T-helper 1 cell (primary cell): ENCODE data around the gene TFE3.
A peak's percentile ranks its signal among the peaks of the same experiment; 100 is the strongest.

Experiments used
- DNase-seq, 5 donors: peaks; one replicate each; pipeline ENCODE4 v3.0.0-alpha.2; 2012 to 2020
- total RNA-seq, 4 donors: gene quantifications; one replicate each; lab custom pipeline; 2026; lab: John Stamatoyannopoulos, UW

The TFE3 gene
- total RNA-seq, result 45.6 to 54.3 (median 49.3) reads per million in 4 donors

DNA sequence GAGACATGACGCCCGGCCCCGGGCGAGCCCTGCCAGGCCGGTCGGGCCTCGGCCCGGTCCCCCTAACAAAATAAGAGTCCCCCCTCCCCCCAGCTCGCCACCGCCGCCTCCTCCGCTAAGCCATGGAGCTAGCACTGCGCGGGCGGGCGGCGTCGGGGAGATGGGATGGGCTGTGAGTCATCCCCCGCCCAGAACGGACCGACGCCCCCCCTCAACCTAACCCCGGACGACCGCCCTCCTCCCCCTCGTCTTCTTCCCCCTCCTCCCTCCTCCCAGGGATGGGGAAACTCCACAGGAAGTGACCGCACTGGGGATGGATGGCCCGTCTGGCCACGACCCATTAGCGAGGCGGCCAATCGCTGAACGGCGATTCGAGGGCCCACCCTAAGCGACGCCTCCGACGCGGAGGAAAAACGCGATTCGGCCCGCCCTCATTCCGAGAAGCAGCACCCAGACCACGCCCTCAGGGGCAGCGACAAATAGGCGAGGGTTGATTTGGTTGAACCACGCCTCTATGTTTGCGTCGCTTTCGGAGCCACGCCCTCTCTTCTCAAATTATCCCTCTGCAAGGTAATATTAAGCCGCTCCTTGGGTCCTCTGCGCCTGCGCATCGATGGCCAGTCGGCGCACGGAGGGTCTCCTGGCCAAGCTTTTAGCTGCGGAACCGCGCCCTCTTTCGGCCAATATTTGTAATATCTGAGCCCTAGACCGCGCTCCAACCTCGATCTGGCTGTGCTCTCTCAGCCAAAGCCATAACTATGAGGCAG, at the start of gene TFE3:
Gene TFE3 (minus strand): TSS at position 138 of the 767 bp plus-strand sequence. CDS start 131 bp downstream, at position 7.
- peak; percentile 91 to 98 (median 93) for DNase-seq

- no peak for DNase-seq
These were observed 46.4 kb upstream of the TFE3 start for GRCh38 chrX:49089553-49089952.

GRCh38 chrX:49082271-49082871, 39.2 kb upstream of the TFE3 start:
- DNase-seq, result no peak

GRCh38 chrX:49079489-49080428, 36.6 kb upstream of the TFE3 start, which contains the start of gene WDR45:
Gene WDR45, minus strand, starts transcription at chrX:49079887. Its CDS starts 1,792 bp downstream, at chrX:49078095.
- peak; percentile 42 to 78 (median 58) for DNase-seq

DNA sequence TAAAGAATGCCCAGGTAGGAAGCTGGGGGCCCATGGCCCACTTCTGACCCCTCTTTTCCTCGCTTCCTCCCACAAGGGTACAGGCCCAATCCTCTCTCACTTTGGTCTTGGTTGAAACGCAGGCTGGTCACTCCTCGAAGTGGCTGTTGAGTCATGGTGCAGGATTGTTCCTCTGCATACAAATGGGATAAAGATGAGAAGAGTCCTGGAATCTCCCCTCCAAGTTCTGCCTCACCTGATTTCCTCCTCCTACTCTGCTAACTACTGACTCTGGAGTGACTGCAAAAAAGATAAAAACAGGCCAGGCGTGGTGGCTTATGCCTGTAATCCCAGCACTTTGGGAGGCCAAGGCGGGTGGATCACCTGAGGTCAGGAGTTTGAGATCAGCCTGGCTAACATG, 34.8 kb upstream of the TFE3 start:
- no peak for DNase-seq

DNA sequence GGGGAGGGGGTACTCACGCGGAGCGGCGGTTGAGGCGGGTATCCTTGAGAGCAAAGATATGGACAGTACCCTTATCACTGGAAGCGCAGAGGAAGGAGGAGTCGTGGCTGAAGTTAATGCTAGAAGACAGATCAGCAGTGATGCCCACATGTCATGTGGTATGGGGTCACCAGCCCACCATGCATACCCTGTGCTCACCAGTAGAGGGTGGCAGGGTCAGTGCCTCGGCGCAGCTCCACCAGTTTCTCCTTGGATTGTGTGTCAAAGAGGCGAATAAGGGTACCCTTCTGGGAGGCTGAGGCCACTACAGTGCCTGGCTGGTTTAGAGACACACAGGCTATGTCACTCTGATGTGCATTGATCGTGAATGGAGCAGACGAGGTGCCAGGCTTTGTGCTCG, 32.2 kb upstream of the TFE3 start:
- DNase-seq, result no peak

GRCh38 chrX:49073601-49074575, 30.7 kb upstream of the TFE3 start, which contains the start of gene PRAF2:
Gene PRAF2, minus strand, starts transcription at chrX:49074002. Its CDS starts 15 bp downstream, at chrX:49073987.
- peak; percentile 78 to 92 (median 83) for DNase-seq

DNA sequence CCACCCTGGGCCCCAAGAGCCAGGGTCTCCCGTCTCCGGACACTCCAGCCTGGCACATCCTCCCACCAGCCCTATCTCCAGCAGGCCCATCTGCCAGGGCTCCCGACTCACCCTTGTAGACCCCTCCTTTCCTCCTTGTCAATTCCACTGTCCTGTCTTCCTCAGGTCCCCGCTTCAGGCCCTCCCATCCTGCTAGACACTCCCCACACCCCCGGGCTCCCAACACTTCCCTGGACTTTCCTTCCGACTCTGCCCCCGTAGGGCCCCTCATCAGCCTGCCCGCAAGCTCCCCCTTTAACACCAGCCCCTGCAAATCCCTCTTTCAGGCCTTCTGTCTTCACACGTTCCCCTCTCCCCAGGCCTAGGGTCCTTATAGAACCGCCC, 29.5 kb upstream of the TFE3 start:
- DNase-seq, result no peak

- no peak for DNase-seq
These were observed 28.9 kb upstream of the TFE3 start for GRCh38 chrX:49071877-49072711.

DNA sequence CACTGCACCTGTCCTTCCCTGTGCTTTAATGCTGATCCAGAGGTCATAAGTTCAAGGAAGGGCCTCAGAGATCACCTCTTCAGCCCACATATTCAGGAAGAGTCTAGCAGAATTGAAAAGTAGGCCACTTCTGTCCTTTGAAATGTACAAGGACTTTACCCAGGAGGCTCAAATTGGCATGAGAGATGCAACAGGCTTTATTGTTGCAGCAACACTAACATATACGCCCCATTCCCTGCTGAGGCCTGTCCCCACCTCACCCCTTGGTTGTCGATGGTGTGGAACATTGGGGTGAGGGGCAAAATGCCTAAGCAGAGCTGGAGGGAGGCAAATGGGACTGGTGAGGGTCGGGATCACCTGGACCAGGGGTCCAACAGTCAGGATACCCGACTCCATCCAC, 27.8 kb upstream of the TFE3 start:
- no peak for DNase-seq

GRCh38 chrX:49069038-49069437, 25.9 kb upstream of the TFE3 start:
- DNase-seq, result no peak

GRCh38 chrX:49067285-49068120, 24.3 kb upstream of the TFE3 start:
- no peak for DNase-seq

DNA sequence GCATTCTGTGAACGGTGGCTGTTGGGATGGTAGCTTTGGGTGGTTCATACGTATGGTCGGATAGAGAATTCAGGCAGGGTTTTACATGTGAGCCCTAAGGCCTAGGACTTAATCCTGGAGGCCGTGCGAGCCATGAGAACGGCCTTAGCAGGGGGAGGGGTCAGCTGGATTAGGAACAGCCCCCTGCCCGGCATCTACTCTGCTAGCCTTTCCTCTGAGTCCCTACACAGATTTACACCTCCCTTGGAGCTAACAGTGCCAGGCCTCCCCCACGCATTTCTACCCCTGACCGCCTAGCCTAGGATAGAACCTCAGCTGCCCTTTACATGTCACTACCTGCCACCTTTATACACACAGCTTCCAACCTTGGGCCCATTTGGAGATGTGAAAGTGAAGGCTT, 23.5 kb upstream of the TFE3 start:
- DNase-seq, result no peak

- no peak for DNase-seq
These were observed 23.1 kb upstream of the TFE3 start for GRCh38 chrX:49066278-49066677.

DNA sequence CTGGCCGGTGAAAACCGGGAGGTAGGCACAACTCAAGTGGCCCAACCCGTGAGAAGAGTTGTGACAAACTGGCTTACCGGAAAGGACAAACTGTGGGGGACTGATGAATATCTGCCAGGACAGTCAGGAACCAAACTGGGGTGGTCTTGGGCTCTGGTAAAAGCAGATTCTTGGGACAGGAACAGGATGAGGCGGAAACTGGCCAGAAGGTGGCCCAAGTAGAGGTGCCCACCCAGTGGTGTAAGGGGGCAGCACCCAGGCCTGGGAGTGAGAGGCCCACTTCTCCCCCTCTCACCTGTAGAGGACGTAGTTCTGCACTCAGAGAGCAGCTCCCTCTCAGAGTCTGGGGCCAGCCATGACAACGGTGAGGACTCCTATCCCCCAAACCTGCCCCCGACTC, 21.6 kb upstream of the TFE3 start:
- no peak for DNase-seq

DNA sequence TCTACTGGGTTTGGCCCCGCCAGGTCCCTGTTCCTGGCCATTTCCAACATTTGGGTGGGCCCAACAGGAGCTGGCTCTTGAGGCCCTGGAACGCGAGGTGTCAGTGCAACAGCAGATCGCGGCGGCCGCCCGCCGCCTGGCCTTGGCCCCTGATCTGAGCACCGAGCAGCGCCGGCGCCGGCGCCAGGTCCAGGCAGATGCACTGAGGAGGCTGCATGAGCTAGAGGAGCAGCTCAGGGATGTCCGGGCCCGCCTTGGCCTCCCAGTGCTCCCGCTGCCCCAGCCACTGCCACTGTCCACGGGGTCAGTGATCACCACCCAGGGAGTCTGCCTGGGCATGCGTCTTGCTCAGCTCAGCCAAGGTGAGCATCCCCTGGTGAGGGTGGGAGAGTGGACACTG, 21.1 kb upstream of the TFE3 start:
- no peak for DNase-seq

GRCh38 chrX:49063715-49064114, 20.6 kb upstream of the TFE3 start:
- DNase-seq, result no peak

DNA sequence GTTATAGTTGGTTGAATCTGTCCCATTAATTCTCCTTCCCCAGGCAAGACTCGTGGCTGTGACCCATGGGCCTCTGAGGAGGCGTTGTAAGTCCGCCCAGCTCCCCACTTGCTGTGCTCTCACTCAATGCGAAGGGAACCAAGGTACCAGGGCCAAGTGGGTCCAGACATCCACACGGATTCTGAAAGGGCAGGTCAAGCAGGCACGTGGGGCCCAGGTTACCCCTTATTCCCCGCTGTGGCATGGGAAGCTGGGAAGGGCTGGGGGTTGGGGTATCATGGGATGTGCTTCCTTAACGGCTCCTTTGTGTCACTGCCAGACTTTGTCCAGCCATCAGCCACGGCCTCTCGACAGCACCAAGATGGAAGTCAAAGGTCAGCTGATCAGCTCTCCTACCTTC, 18.8 kb upstream of the TFE3 start:
- no peak for DNase-seq

- no peak for DNase-seq
These were observed 18.3 kb upstream of the TFE3 start for GRCh38 chrX:49061490-49061889.

DNA sequence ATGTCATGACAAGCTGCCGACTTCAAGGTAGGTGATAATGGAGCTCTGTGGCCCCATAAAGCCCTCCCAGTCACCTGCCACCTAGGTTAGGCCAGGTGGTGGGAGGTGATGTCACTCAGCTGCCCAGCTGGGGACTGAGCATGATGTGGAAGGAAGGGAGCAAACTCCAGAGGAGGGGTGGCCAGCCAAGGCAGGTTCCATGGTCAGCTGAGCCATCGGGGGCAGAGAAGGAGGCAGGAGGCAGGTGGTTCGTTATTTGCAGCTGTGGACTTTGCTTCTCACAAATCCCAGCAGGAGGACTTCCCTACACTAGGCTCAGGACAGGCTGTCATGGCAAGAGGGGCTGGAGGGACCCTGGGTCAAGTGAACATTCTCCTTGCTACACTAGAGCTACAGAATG, 17.8 kb upstream of the TFE3 start:
- no peak for DNase-seq
